ENCODE measurements around the gene MYG1. TPM values are rescaled to one million over a fixed set of nuclear protein-coding genes. Genes with fewer than 3 reads are reported as not detected.

MYG1 gene
- total and polyA plus RNA-seq, 2 of the 13 experiments (the other 11 are each of a cell fraction or from before 2014, with no cell fraction given): 38.6 to 58.0 TPM

- peak; percentile 57; the same call in 1 of the 2 replicates for TF ChIP-seq NR2F6 (IDR thresholded peaks at IDR 0.05)
- peak; percentile 88 for TF ChIP-seq NR2F6 (CRISPR knock-in tag; IDR thresholded peaks at IDR 0.05)
- TF ChIP-seq ONECUT2 (CRISPR knock-in tag; IDR thresholded peaks at IDR 0.05): no peak
- peak; percentile 60 for TF ChIP-seq HNF4G (IDR thresholded peaks at IDR 0.05; ENCODE audit: borderline replicate concordance, low read depth, low read length)
- peak; percentile 47 for TF ChIP-seq HNF4G (CRISPR knock-in tag; IDR thresholded peaks at IDR 0.05; ENCODE audit: borderline replicate concordance, low read depth)
- TF ChIP-seq ZNF225 (CRISPR knock-in tag; IDR thresholded peaks at IDR 0.05): no peak
- TF ChIP-seq TRIM24 (CRISPR knock-in tag; IDR thresholded peaks at IDR 0.05): no peak
- TF ChIP-seq NONO (IDR thresholded peaks at IDR 0.05): no peak
- TF ChIP-seq NONO (CRISPR knock-in tag; conservative IDR thresholded peaks at IDR 0.05): peak; percentile 60; the same call in 1 of the 2 replicates
- TF ChIP-seq CENPBD1 (CRISPR knock-in tag; IDR thresholded peaks at IDR 0.05; ENCODE audit: borderline replicate concordance, low read depth): no peak
- TF ChIP-seq KIAA2018 (CRISPR knock-in tag; IDR thresholded peaks at IDR 0.05; ENCODE audit: borderline replicate concordance): no peak
- peak; percentile 25; the same call in 1 of the 2 replicates for TF ChIP-seq KDM5A (IDR thresholded peaks at IDR 0.05; ENCODE audit: borderline replicate concordance, low read length)
- TF ChIP-seq ZNF691 (CRISPR knock-in tag; IDR thresholded peaks at IDR 0.05; ENCODE audit: borderline replicate concordance, low read depth): no peak
- TF ChIP-seq SMAD9 (CRISPR knock-in tag; IDR thresholded peaks at IDR 0.05): 0 out of 2 replicates have a peak, but pooled peaks have one; percentile 42
- peak; percentile 74 for TF ChIP-seq SNAPC2 (CRISPR knock-in tag; IDR thresholded peaks at IDR 0.05)
- TF ChIP-seq SIX1 (CRISPR knock-in tag; IDR thresholded peaks at IDR 0.05; ENCODE audit: borderline replicate concordance): no peak
- peak; percentile 76; the same call in 1 of the 2 replicates for TF ChIP-seq EED (CRISPR knock-in tag; IDR thresholded peaks at IDR 0.05)
- TF ChIP-seq DBP (CRISPR knock-in tag; IDR thresholded peaks at IDR 0.05; ENCODE audit: not compliant biosample characterization): no peak
- TF ChIP-seq ZFP62 (CRISPR knock-in tag; IDR thresholded peaks at IDR 0.05): no peak
- no peak for TF ChIP-seq ETV6 (CRISPR knock-in tag; conservative IDR thresholded peaks at IDR 0.05)
- 0 out of 2 replicates have a peak, but pooled peaks have one; percentile 24 for TF ChIP-seq MIXL1 (CRISPR knock-in tag; IDR thresholded peaks at IDR 0.05)
These were observed 25.4 kb downstream of the MYG1 start (continued) for GRCh38 chr12:53324779-53325510.

All from HepG2 (cell line).